Stimulated activated CD8-positive, alpha-beta memory T cell treated with anti-CD3 and anti-CD28 coated beads, Interleukin-15, amount 100 ng/mL, for 48 hours (primary cell): ENCODE measurements around the gene C1QL2.

Experiments
- DNase-seq, 2 donors: peaks; one replicate each; pipeline ENCODE4 v3.0.0-alpha.2; 2020; ENCODE audit warnings: low read depth in 2 of 2

C1QL2 gene

DNA sequence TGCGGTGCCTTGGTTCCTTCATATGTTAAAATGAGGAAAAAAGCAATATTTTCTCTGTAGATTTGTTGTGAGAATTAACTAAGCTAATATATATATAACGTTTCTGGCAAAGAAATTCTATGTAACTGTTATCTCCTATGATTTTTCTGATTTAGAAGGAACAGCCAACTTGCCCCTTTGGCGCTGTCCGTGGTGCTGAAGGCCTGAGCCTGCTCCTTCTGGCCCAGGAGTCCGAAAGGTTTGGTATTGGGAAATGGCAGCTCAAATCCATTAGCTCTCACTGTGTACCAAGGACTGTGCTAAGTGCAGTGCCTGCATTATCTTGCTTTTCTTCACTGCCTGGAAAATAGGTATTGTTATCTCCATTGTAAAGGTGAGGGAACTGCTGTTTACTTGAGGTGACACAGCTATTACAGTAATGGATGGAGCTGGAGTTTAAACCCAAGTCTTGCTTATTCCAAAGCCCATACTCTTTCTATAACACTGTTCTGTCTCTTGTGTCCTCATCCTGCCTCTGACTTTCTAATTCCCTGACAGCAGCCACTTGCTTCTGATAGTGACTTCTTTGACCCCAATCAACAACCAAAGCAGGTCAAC lies 52.2 kb downstream of the C1QL2 start:
- DNase-seq = no peak
